GM18498 (cell line): ENCODE measurements around the gene ANKRD60.

Source experiments
- ATAC-seq: cut with Tn5 transposase; IDR thresholded peaks from one replicate; pipeline ENCODE4 v1.9.1; 2021; ENCODE audit warnings: mild to moderate bottlenecking, moderate library complexity; ENCODE audit not compliant: unreplicated experiment

ANKRD60 gene

GRCh38 chr20:58245181-58245891 lies 16.9 kb upstream of the ANKRD60 start:
- no peak for ATAC-seq

DNA sequence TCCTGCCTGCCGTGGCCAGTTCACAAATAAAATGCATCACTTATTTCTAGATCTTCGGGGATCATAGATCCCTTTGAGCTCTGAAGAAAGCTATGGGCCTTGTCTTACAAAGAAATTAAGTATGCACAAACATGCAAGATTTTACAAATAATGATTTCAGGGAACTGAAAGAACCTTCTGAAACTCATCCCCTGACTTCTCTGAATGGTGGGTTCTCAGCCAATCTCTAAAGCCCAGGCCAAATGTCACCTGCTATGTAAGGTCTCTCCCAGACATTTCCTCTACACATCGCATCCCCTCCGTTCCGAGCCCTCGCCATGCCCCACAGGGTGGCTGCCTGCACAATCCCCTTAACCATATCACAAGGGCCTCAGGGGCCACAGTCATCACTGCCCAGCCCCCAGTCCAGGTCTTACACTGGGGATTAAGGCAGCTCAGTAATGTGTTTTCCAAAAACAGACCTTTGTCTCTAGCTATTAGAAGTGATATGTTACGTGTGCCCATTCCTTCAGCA lies 16.1 kb upstream of the ANKRD60 start:
- ATAC-seq = no peak

DNA sequence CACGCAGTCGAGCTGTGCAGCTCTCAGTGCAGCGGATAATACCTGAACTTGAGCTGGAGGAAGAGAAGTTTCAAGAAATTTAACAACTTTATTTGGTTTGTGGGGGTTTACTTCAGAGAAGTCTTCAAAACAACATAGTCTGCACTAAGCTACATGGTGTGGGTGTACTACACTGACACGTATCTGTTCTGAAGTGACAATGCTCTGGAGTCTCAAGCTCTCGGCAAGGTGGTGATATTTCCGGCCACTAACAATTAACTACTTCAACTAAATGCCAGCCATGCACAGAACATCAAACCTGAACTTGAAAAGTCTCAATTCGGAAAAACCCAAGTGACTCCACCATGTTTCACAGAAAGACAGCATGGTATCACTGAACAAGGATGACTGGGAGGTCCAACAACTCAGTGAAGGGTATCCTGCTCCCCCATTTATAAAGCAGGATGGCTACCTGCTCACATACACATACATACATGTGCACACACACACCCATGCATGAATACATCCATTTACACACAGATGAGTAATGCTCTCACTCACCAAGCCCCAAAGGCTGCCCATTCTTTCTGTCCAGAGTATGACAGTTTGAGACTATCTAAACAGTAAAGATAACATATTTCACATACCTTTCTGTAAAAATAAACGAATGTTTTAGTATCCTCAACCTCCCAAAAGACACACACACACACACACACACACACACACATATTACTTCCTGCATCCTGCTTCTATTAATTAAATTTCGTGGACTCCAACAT lies 15.4 kb upstream of the ANKRD60 start:
- ATAC-seq = no peak

GRCh38 chr20:58242824-58243223 lies 14.4 kb upstream of the ANKRD60 start:
- no peak for ATAC-seq

DNA sequence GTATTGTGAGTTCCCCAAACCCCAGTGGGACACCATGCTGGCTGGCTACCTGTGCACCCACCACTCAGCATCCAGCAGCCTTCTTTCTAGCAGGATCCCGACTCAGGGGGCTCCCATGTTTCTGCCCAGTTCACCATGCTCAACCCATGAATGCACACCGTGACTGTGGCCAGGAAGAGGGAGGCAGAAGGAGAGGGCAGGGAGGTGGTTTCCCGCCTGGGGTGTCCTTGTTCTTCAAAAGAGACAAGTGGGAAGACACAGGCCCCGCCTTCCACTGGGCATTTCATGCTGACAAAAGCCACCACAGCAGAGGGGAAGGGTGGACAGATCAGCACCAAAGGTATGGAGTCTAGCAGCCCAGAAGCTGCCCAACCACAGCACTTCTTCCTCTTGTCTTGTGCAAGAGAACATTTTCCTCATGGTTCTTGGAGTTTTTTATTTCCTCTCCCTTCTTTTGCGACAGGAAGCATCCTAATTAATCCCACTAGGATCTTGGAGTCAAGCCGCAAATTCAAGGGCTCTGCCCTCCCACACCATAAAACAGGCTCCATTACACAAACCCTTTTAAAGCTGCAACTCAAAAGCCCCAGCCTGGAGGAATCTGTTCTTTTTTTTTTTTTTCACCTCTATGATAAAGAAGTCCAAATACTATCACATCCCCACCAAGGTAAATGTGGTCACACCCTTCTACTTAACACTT lies 13.5 kb upstream of the ANKRD60 start:
- ATAC-seq = no peak

GRCh38 chr20:58240471-58240870 lies 12.0 kb upstream of the ANKRD60 start:
- ATAC-seq = no peak

DNA sequence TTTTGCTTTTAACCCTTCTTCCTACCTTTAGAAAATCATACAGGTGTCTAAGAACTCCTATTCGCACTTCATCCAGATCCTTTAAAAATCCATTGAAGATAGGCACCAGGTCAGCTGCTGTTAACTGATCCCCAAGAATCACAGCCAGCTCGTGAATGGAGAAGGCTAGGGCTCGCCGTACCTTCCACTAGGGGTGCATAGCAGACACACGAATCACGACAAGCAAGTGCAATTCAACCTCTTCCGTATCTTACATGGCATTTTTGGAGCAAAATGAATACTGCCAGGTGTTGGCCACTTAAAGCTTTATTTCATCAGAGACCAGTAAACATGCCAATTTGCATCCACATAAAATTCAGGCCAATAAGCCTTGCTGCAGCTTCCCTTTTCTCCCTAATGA lies 10.8 kb upstream of the ANKRD60 start:
- no peak for ATAC-seq

DNA sequence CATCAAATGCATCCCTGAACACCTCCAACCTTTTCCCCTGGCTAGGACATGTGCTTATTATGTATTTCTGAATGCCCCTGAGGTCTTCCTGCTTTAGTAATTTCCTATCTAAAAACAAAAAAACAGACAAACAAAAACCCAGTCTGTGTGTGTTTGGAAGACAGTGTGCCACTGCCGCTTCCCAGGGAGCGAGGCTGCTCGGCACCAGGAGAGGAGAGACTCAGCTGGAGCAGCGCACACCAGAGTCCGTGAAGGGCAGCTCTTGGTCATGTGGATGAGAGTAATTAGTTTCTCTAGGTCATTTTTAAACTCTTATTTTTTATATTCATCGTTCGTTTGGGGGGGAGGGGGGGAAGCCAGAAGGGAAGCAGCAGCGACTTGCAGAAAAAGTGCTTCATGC lies 10.0 kb upstream of the ANKRD60 start:
- ATAC-seq = no peak

DNA sequence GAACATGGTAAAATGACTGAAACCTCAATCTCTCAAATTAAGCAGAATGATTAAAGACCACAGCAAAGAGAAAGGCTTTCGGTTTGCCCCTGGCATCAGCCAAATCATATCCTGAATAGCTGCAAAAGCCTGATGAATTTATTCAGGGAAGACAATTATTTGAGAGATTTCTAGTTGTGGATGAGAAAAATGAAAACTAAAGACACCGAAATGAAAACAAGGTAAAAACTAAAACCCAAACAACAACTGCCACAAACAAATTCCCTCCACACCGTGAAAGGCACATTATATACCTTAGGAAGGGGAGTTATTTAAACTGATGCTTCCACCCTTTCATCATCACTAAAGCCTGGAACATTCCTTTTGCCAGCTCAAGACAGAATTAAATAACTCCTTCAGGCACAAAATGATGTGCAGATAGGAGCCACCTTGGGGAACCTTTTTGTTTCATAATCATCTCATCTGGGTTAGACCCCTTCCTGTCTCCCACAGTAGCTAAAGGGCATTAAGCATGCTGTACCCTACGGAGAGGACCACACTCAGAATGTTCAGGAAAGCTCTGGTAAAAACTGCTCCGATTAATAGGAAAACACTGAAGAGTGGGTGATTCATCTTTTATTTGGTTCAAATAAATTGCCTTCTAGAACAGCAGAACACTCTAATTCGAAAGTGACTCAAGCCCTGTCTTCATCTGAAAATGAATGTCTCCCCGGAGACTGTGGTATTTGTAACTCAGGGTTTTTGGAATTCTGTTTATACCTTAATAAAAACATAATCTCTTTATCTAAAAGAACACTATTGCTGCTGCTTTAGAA lies 9.1 kb upstream of the ANKRD60 start:
- no peak for ATAC-seq

DNA sequence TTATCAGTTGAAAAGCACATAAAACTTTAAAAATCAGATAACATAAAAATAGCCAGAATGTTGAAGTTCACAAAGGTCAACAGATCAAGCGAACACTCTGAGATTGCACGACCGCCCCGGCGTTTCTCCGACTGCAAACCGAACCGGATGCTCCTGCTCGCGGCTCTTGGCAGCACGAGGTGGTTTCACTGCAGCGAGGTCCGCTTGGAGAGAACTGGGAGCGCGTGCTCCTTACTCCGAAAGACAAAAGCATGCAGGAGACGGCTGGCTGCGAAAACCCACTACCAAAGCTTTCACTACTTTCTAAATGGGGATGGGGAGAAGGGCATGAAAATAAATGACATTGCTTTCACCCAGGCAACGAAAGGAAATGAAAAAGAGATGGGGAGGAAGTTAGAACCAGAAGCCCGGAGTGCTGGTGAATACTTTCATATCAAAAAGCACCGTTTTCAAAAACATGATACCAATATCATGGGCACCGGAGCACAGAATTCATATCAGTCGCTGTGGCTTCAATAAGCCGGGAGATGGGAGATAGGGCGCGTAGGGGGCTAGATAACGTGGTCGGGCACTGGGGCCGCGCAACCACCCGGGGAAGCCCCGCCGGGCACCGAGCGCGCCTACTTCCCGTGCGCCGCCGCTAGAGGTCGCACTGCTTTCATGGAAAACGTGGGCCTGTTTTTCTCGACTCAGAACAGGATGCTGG lies 8.3 kb upstream of the ANKRD60 start:
- ATAC-seq = peak; percentile 83

GRCh38 chr20:58235010-58235409 lies 6.6 kb upstream of the ANKRD60 start:
- no peak for ATAC-seq

- no peak for ATAC-seq
Measured at GRCh38 chr20:58233881-58234528, 5.6 kb upstream of the ANKRD60 start.

- no peak for ATAC-seq
Measured at GRCh38 chr20:58233393-58233792, 4.9 kb upstream of the ANKRD60 start.

DNA sequence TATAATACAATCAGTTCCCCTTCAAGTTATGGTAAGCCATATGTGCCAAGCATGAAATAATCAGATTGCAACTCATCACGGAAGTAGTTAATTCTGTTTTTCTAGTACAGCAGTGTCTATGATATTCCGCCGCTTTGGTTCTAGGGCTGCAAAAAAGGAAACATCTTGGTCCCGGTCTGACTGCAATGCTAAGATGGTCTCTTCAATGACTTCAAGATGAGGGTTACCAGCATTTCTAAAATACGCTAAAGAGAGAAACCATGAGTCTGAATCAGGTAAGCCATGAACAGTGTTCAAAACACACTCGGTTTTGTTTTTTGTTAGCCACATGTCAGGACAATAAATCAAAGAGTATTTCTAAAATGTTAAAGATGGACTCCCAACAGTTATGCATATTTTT lies 3.2 kb upstream of the ANKRD60 start:
- ATAC-seq = no peak

- ATAC-seq = no peak
Measured at GRCh38 chr20:58229198-58229798, 845 bp upstream of the ANKRD60 start.

DNA sequence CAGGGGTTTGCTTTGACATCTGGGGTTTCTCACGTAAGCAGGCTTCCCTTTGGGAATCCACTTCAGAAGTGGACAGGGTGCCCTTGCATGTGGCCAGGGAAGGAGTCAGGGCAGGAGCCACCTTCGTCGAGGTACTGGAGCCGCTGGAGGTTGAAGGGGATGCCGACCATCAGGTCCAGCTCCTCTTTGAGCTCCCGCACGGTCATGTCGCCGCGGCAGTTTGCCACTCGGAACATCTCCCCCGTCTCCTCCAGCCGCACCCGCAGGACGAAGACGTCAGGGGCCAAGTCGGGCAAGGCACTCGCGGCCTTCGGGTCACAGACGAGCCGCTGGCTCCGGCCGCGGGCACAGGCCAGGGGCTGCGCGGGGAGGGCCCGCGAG lies 360 bp downstream of the ANKRD60 start:
- ATAC-seq = no peak

GRCh38 chr20:58227391-58228102 lies 906 bp downstream of the ANKRD60 start:
- no peak for ATAC-seq

- no peak for ATAC-seq
Measured at GRCh38 chr20:58225452-58226200, 2.8 kb downstream of the ANKRD60 start.
